ENCODE measurements around the gene GATAD2A. TPM values are rescaled to one million over a fixed set of nuclear protein-coding genes. Genes with fewer than 3 reads are reported as not detected.

Gene GATAD2A
- total RNA-seq, 1 experiment from 2014 or later = 126 TPM

GRCh38 chr19:19542507-19542906 lies 137.0 kb downstream of the GATAD2A start:
- H3K9me3 Mint-ChIP-seq (ENCODE audit: unreplicated experiment) = no peaks in the 10 kb centered on the region
- H3K4me3 ChIP-seq (ENCODE audit: low read depth, low read length) = no peak overlapping the region
- no peaks in the 10 kb centered on the region for H3K27me3 Mint-ChIP-seq (ENCODE audit: insufficient read depth, unreplicated experiment)
- intact Hi-C loops (cut with micrococcal nuclease; ENCODE audit: unreplicated experiment) = no loop called here
- H3K4me3 Mint-ChIP-seq (ENCODE audit: unreplicated experiment) = no peak overlapping the region
- no peak for TF ChIP-seq CTCF (IDR thresholded peaks at IDR 0.05; ENCODE audit: insufficient read depth in 1 of 2, low read depth in 1 of 2, low read length in 1 of 2, severe bottlenecking in 1 of 2, unreplicated experiment in 1 of 2)
- no peaks in the 10 kb centered on the region for H3K9me3 ChIP-seq
- no peaks in the 10 kb centered on the region for H3K4me1 ChIP-seq
- no peak overlapping the region for H3K27ac Mint-ChIP-seq (ENCODE audit: unreplicated experiment)
- ChIA-PET CTCF (no interaction called here), POLR2A (no interaction called here)
- no TSS peak for BruUV-seq (replicated peaks)
- no peaks in the 10 kb centered on the region for H3K27me3 ChIP-seq (replicated peaks; ENCODE audit: control insufficient read depth, insufficient read depth, low read length)
- no peaks in the 10 kb centered on the region for H3K36me3 ChIP-seq (ENCODE audit: control insufficient read depth, insufficient read depth, low read length)
- no peaks in the 10 kb centered on the region for H3K36me3 Mint-ChIP-seq (ENCODE audit: insufficient read depth, unreplicated experiment)
- H3K4me1 Mint-ChIP-seq (ENCODE audit: low read depth, unreplicated experiment) = peaks cover 6% of the 10 kb centered on the region
- DNase-seq = no peak

- DNase-seq = no peak
- CTCF ChIA-PET = no interaction called here
- no TSS peak for BruUV-seq (replicated peaks)
These were observed 137.6 kb downstream of the GATAD2A start for GRCh38 chr19:19543101-19543500.

GRCh38 chr19:19543640-19544039 lies 138.2 kb downstream of the GATAD2A start:
- TF ChIP-seq CTCF (IDR thresholded peaks at IDR 0.05; ENCODE audit: insufficient read depth in 1 of 2, low read depth in 1 of 2, low read length in 1 of 2, severe bottlenecking in 1 of 2, unreplicated experiment in 1 of 2) = no peak
- Mint-ChIP-seq H3K4me1 (ENCODE audit: low read depth, unreplicated experiment) (peaks cover 4% of the 10 kb centered on the region), H3K4me3 (ENCODE audit: unreplicated experiment) (no peak overlapping the region), H3K27ac (ENCODE audit: unreplicated experiment) (no peak overlapping the region), H3K9me3 (ENCODE audit: unreplicated experiment) (no peaks in the 10 kb centered on the region), H3K27me3 (ENCODE audit: insufficient read depth, unreplicated experiment) (no peaks in the 10 kb centered on the region), H3K36me3 (ENCODE audit: insufficient read depth, unreplicated experiment) (no peaks in the 10 kb centered on the region)
- ChIA-PET POLR2A (no interaction called here), CTCF (no interaction called here)
- DNase-seq = no peak
- intact Hi-C loops (cut with micrococcal nuclease; ENCODE audit: unreplicated experiment) = no loop called here
- BruUV-seq (replicated peaks) = no TSS peak
- Histone ChIP-seq H3K27me3 (replicated peaks; ENCODE audit: control insufficient read depth, insufficient read depth, low read length) (no peaks in the 10 kb centered on the region), H3K36me3 (ENCODE audit: control insufficient read depth, insufficient read depth, low read length) (no peaks in the 10 kb centered on the region), H3K4me1 (no peaks in the 10 kb centered on the region), H3K4me3 (ENCODE audit: low read depth, low read length) (no peak overlapping the region), H3K9me3 (no peaks in the 10 kb centered on the region)

More at GRCh38 chr19:19543101-19543500, 137.6 kb downstream of the GATAD2A start:
- POLR2A ChIA-PET = no interaction called here
- H3K36me3 ChIP-seq (ENCODE audit: control insufficient read depth, insufficient read depth, low read length) = no peaks in the 10 kb centered on the region
- Mint-ChIP-seq H3K27me3 (ENCODE audit: insufficient read depth, unreplicated experiment) (no peaks in the 10 kb centered on the region), H3K36me3 (ENCODE audit: insufficient read depth, unreplicated experiment) (no peaks in the 10 kb centered on the region), H3K9me3 (ENCODE audit: unreplicated experiment) (no peaks in the 10 kb centered on the region), H3K27ac (ENCODE audit: unreplicated experiment) (no peak overlapping the region), H3K4me3 (ENCODE audit: unreplicated experiment) (no peak overlapping the region), H3K4me1 (ENCODE audit: low read depth, unreplicated experiment) (peaks cover 6% of the 10 kb centered on the region)
- no peaks in the 10 kb centered on the region for H3K9me3 ChIP-seq
- intact Hi-C loops (cut with micrococcal nuclease; ENCODE audit: unreplicated experiment) = no loop called here
- H3K27me3 ChIP-seq (replicated peaks; ENCODE audit: control insufficient read depth, insufficient read depth, low read length) = no peaks in the 10 kb centered on the region
- H3K4me1 ChIP-seq = no peaks in the 10 kb centered on the region
- no peak for TF ChIP-seq CTCF (IDR thresholded peaks at IDR 0.05; ENCODE audit: insufficient read depth in 1 of 2, low read depth in 1 of 2, low read length in 1 of 2, severe bottlenecking in 1 of 2, unreplicated experiment in 1 of 2)
- no peak overlapping the region for H3K4me3 ChIP-seq (ENCODE audit: low read depth, low read length)
